Measurements from ENCODE around the gene ZDHHC12. TPM values are rescaled to one million over a fixed set of nuclear protein-coding genes. Genes with fewer than 3 reads are reported as not detected.

The ZDHHC12 gene
- total and polyA plus RNA-seq, 4 donors: 24.7 to 48.2 (median 30.3) TPM

DNA sequence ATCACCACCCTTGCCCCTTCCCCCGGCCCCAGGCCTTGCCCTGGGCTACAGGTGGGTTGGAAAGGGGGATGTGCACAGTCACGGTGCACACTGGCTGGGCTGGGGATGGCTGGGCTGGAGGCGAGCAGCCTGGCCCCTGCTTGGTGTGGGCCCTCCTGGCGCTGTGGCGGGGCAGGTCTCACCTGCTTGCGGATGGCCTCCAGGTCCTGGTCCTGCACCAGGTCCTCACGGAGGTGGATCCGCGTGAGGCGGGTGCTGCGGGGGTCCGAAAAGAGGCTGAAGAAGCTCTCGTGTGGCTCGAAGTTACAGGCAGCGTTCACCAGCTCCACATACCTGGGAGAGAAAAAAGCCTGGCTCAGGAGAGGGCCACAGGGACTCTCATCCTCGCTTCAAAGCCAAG lies 29.7 kb upstream of the ZDHHC12 start:
- peaks cover 5 to 43% (median 33%) of the 10 kb centered on the region in 4 donors for H3K36me3 ChIP-seq (ENCODE audit: control insufficient read depth in 4 of 4, insufficient read depth in 3 of 4, low read depth in 1 of 4, low read length in 3 of 4)
- no peak for TF ChIP-seq HNF4G (IDR thresholded peaks at IDR 0.05)
- no peak for TF ChIP-seq JUND (IDR thresholded peaks at IDR 0.05)
- no peak for TF ChIP-seq RAD21 (IDR thresholded peaks at IDR 0.05)
- no peak for TF ChIP-seq YY1 (IDR thresholded peaks at IDR 0.05)
- no peak for TF ChIP-seq GABPA (IDR thresholded peaks at IDR 0.05 in 1 of 2, conservative IDR thresholded peaks at IDR 0.05 in 1 of 2)
- TF ChIP-seq TAF1 (conservative IDR thresholded peaks at IDR 0.05): no peak
- TF ChIP-seq, protein P1, sequence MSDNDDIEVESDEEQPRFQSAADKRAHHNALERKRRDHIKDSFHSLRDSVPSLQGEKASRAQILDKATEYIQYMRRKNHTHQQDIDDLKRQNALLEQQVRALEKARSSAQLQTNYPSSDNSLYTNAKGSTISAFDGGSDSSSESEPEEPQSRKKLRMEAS (IDR thresholded peaks at IDR 0.05): no peak
- TF ChIP-seq FOXA2 (IDR thresholded peaks at IDR 0.05): no peak
- TF ChIP-seq, protein P2, sequence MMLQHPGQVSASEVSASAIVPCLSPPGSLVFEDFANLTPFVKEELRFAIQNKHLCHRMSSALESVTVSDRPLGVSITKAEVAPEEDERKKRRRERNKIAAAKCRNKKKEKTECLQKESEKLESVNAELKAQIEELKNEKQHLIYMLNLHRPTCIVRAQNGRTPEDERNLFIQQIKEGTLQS (IDR thresholded peaks at IDR 0.05): no peak
- TF ChIP-seq NR2F2 (IDR thresholded peaks at IDR 0.05): no peak
- no peak for TF ChIP-seq HNF4A (conservative IDR thresholded peaks at IDR 0.05)
- H3K4me1 ChIP-seq (ENCODE audit: control insufficient read depth in 4 of 4, insufficient read depth in 4 of 4, low read length in 3 of 4): no peaks in the 10 kb centered on the region
- no peaks in the 10 kb centered on the region for H3K9me3 ChIP-seq (ENCODE audit: control insufficient read depth in 4 of 4, low read length in 3 of 4)
- WGBS: 96% methylated on average over 16 of the region's 16 CpGs
- H3K4me3 ChIP-seq (ENCODE audit: low read depth in 1 of 3, low read length in 3 of 3): no peak overlapping the region
- H3K9ac ChIP-seq (ENCODE audit: low read depth in 1 of 2, low read length in 2 of 2): no peak overlapping the region
- no peak for DNase-seq (ENCODE audit: low spot score)
- no peak overlapping the region for H3K27ac ChIP-seq (ENCODE audit: low read depth in 1 of 2, low read length in 2 of 2)
- H3K27me3 ChIP-seq (ENCODE audit: control insufficient read depth in 4 of 4, insufficient read depth in 4 of 4, low read length in 3 of 4): no peaks in the 10 kb centered on the region

DNA sequence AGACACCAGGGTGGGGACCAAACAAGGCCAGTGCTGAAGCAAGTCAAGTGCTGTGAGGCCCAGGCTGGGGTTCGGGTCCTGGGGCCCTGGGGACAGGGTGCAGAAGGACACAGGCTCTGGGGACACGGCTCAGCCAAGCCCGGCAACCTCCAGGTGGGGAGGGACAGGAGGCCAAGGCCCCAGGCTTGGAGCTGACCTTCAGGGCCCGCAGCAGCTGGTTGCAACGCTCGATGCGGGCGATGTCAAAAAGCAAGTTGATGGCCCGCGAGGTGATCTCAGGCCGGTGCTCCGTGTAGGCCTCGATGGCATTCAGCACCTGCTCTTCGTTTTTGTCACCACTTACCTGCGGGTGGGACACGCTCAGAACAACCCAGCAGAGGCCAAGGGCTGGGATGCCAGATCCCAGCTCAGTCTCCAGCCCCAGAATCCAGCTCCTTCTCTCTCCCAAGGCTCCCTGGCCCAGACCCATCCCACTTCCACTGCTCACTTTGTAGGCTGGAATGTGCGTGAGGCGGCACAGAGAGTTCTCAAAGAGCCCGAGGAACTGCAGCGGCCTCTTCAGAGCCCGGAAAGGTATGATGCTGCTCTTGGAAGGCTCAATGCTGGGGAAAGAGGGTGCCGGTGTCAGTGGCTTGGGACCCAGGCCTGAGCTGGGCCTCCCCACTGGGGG lies 27.1 kb upstream of the ZDHHC12 start:
- H3K9ac ChIP-seq (ENCODE audit: low read depth in 1 of 2, low read length in 2 of 2): no peak overlapping the region
- DNase-seq (ENCODE audit: low spot score): no peak
- H3K27me3 ChIP-seq (ENCODE audit: control insufficient read depth in 4 of 4, insufficient read depth in 4 of 4, low read length in 3 of 4): no peaks in the 10 kb centered on the region
- peaks cover 8 to 59% (median 37%) of the 10 kb centered on the region in 4 donors for H3K36me3 ChIP-seq (ENCODE audit: control insufficient read depth in 4 of 4, insufficient read depth in 3 of 4, low read depth in 1 of 4, low read length in 3 of 4)
- TF ChIP-seq, protein P1 (IDR thresholded peaks at IDR 0.05): no peak
- TF ChIP-seq HNF4G (IDR thresholded peaks at IDR 0.05) (no peak), FOXA2 (IDR thresholded peaks at IDR 0.05) (no peak), SP1 (IDR thresholded peaks at IDR 0.05) (no peak)
- 95% methylated on average over 22 of the region's 22 CpGs for WGBS
- no peak overlapping the region for H3K4me3 ChIP-seq (ENCODE audit: low read depth in 1 of 3, low read length in 3 of 3)
- H3K9me3 ChIP-seq (ENCODE audit: control insufficient read depth in 4 of 4, low read length in 3 of 4): no peaks in the 10 kb centered on the region
- no peak overlapping the region for H3K27ac ChIP-seq (ENCODE audit: low read depth in 1 of 2, low read length in 2 of 2)
- H3K4me1 ChIP-seq (ENCODE audit: control insufficient read depth in 4 of 4, insufficient read depth in 4 of 4, low read length in 3 of 4): no peaks in the 10 kb centered on the region

DNA sequence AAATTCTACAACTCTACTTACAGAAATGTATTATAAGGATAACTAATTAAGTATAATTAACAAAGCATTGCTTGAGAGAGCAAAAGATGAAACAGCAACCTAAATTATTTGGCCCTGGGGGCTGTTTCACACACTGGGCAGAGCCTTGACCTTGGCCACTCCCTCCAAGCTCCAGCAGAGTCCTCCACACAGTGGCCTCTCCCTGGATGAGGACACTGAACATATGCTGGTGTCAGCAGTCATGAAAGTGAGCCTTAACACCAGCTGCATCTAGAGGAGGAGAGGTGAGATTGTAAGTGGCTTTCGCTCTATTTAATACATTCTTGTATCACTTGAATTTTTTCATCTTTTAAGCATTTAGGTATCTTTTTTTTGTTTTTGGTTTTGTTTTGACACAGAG lies 23.3 kb upstream of the ZDHHC12 start:
- TF ChIP-seq EGR1 (IDR thresholded peaks at IDR 0.05; ENCODE audit: low read depth in 2 of 2): no peak
- TF ChIP-seq HNF4G (IDR thresholded peaks at IDR 0.05): no peak
- TF ChIP-seq, protein P3, sequence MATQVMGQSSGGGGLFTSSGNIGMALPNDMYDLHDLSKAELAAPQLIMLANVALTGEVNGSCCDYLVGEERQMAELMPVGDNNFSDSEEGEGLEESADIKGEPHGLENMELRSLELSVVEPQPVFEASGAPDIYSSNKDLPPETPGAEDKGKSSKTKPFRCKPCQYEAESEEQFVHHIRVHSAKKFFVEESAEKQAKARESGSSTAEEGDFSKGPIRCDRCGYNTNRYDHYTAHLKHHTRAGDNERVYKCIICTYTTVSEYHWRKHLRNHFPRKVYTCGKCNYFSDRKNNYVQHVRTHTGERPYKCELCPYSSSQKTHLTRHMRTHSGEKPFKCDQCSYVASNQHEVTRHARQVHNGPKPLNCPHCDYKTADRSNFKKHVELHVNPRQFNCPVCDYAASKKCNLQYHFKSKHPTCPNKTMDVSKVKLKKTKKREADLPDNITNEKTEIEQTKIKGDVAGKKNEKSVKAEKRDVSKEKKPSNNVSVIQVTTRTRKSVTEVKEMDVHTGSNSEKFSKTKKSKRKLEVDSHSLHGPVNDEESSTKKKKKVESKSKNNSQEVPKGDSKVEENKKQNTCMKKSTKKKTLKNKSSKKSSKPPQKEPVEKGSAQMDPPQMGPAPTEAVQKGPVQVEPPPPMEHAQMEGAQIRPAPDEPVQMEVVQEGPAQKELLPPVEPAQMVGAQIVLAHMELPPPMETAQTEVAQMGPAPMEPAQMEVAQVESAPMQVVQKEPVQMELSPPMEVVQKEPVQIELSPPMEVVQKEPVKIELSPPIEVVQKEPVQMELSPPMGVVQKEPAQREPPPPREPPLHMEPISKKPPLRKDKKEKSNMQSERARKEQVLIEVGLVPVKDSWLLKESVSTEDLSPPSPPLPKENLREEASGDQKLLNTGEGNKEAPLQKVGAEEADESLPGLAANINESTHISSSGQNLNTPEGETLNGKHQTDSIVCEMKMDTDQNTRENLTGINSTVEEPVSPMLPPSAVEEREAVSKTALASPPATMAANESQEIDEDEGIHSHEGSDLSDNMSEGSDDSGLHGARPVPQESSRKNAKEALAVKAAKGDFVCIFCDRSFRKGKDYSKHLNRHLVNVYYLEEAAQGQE (IDR thresholded peaks at IDR 0.05): no peak
- TF ChIP-seq JUND (IDR thresholded peaks at IDR 0.05): no peak
- TF ChIP-seq RAD21 (IDR thresholded peaks at IDR 0.05): no peak
- no peak for TF ChIP-seq GABPA (IDR thresholded peaks at IDR 0.05 in 1 of 2, conservative IDR thresholded peaks at IDR 0.05 in 1 of 2)
- TF ChIP-seq, protein P4, sequence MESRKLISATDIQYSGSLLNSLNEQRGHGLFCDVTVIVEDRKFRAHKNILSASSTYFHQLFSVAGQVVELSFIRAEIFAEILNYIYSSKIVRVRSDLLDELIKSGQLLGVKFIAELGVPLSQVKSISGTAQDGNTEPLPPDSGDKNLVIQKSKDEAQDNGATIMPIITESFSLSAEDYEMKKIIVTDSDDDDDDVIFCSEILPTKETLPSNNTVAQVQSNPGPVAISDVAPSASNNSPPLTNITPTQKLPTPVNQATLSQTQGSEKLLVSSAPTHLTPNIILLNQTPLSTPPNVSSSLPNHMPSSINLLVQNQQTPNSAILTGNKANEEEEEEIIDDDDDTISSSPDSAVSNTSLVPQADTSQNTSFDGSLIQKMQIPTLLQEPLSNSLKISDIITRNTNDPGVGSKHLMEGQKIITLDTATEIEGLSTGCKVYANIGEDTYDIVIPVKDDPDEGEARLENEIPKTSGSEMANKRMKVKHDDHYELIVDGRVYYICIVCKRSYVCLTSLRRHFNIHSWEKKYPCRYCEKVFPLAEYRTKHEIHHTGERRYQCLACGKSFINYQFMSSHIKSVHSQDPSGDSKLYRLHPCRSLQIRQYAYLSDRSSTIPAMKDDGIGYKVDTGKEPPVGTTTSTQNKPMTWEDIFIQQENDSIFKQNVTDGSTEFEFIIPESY (IDR thresholded peaks at IDR 0.05): no peak
- TF ChIP-seq, protein P2 (IDR thresholded peaks at IDR 0.05): no peak
- TF ChIP-seq SP1 (IDR thresholded peaks at IDR 0.05): no peak
- no peaks in the 10 kb centered on the region for H3K4me1 ChIP-seq (ENCODE audit: control insufficient read depth in 4 of 4, insufficient read depth in 4 of 4, low read length in 3 of 4)
- no peak overlapping the region for H3K4me3 ChIP-seq (ENCODE audit: low read depth in 1 of 3, low read length in 3 of 3)
- no peak overlapping the region for H3K27ac ChIP-seq (ENCODE audit: low read depth in 1 of 2, low read length in 2 of 2)
- no peaks in the 10 kb centered on the region for H3K27me3 ChIP-seq (ENCODE audit: control insufficient read depth in 4 of 4, insufficient read depth in 4 of 4, low read length in 3 of 4)
- H3K9ac ChIP-seq (ENCODE audit: low read depth in 1 of 2, low read length in 2 of 2): no peak overlapping the region
- WGBS: 98% methylated on average over 1 of the region's 1 CpG
- peaks cover 2 to 43% (median 21%) of the 10 kb centered on the region in 4 donors for H3K36me3 ChIP-seq (ENCODE audit: control insufficient read depth in 4 of 4, insufficient read depth in 3 of 4, low read depth in 1 of 4, low read length in 3 of 4)
- H3K9me3 ChIP-seq (ENCODE audit: control insufficient read depth in 4 of 4, low read length in 3 of 4): no peaks in the 10 kb centered on the region
- no peak for DNase-seq (ENCODE audit: low spot score)

All from liver (tissue), 9 donors.